Activated CD4-positive, alpha-beta T cell treated with anti-CD3 and anti-CD28 coated beads for 1 hour (primary cell): ENCODE results near the gene ANKEF1.
"Not testable (repeated sequence)": the region's sequence is repeated elsewhere in the genome, so short reads cannot be mapped to it uniquely, and the experiment has no call there.

Source experiments
- DNase-seq: peaks from one replicate; pipeline ENCODE4 v3.0.0-alpha.2; 2020

ANKEF1 gene

DNA sequence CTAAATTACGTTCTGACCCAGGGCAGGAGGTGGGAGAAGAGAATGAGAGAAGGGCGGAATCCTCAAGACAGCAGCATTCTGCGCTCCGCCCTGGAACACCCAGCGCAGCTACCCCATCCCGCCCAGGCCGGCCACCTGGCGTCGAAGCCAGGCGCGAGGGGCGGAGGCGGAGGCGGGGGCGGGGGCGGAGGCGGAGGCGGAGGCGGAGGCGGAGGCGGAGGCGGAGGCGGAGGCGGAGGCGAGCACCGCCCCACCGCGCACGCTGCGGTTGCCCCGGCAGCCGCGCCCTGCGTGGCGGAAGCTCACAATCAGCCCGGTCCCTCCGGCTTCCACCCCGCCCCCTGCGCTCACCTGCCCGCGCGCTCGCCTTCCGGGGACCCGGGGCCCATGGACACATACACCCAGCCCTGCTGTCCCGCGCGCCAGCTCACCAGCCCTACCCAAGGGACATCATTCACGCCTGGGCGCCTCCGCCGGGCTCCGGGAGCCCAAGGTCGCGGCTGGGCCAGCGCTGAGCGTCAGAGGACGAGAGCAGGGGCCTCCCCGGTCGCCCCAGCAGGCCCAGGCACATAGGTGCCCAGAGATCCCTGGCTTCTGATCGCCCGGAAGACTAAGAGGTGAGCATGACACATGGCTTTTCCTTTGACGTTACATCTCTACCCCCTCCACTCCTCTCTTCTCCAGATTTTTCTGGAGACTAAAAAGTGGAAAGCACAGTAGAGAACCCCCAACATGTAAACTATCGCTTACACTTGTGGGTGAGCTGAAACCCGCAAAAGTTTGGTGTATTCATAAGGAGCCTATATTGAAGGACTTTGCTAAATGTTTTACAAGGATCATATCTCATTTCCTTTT lies at the start of gene ANKEF1:
TSS of gene ANKEF1 (plus strand) at position 271 of the 855 bp plus-strand sequence. CDS start 3,315 bp downstream, outside the sequence.
- peak; percentile 74 for DNase-seq

DNA sequence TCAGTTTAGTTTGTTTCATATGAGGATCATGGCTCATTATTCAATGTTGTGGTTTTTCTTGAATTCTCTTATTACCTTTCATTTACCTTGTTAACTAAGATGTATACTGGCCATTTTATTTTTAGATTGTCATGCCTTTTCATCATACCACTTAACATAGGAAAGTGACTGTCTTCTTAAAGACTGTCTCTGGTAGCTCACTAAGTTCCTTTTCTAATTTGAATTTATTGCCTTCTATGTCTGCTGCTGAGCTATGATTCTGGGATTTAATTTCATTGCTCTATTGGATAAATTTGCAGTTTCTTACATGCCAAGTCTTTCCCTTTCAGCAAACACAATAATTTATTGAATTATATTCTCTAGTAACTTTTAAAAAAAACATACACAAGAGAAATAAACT lies 49.5 kb upstream of the ANKEF1 start:
- DNase-seq = no peak

DNA sequence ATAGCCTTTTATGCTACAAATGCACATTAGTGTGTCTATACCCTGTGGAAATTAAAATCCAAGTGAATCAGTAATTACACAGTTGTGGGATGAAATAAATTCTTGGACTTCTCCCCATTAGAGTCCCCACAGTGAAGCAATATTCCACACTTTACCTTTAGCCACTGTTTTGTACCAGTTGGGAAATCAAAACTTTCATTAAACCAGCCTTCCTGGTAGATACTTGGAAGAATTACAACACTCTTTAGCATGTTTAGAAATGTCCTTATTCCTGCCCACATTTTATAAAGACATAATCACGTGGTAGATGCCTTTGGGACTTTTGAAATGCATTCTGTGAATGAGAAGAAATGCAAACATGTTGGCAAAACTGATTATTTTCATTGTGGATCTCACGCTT lies 49.0 kb upstream of the ANKEF1 start:
- no peak for DNase-seq

DNA sequence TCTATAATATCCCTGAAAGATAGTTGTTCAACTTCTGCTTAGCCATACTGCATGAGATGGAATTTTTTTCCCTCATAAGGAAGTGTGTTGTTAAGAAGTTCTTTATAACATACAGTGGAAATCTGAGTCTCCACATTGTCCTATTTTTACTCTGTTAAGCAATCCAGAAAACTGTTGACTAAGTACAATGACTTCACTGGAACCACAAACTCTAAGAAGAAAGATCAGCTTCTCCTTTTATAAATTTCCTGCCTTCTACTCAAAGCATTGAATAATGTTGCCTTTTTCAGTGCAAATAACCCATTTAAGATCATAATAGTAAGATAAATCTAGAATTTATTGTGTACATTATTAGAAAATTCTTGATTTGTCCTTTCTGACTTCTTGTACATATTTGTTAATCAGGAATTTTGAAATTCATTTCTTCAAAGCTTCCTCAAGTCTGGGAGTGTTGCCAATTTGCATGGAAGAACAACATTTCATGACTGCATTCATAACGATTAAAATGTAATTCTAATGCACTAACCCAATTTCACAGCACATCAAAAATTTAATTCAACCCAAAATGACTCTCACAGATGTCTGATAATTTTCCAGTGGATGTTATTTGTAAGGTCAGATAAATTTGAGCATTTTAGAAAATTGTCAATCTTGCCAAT lies 45.6 kb upstream of the ANKEF1 start:
- no peak for DNase-seq

DNA sequence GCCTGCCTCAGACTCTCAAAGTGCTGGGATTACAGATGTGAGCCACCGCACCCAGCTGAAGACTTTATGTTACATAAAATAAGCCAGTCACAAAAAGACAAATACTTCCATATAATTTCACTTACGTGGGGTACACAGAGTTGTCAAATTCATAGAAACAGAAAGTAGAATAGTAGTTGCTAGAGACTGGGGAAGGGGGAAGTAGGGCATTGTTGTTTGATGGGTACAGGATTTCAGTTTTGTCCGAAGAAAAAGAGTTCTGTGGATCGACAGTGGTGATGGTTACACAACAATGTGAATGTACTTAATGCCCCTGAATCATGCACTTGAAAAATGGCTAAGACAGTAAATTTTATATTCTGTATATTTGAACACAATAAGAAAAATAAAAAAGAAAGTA lies 41.6 kb upstream of the ANKEF1 start:
- DNase-seq = no peak

DNA sequence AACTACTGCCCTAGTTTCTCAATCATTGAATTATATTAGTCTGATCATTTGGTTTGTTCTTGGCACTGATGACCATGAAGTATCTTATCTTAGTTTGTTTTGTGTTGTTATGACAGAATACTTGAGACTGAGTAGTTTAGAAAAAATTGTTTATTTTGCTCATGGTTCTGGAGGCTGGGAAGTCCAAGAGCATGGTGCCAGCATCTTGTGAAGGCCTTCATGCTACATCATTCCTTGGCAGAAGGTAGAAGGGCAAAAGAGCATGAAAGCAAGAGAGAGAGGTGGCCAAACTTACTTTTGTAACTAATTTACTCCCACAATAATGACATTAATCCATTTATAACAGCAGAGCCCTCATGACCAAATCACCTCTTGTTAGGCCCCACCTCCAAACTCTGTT lies 40.1 kb upstream of the ANKEF1 start:
- no peak for DNase-seq

DNA sequence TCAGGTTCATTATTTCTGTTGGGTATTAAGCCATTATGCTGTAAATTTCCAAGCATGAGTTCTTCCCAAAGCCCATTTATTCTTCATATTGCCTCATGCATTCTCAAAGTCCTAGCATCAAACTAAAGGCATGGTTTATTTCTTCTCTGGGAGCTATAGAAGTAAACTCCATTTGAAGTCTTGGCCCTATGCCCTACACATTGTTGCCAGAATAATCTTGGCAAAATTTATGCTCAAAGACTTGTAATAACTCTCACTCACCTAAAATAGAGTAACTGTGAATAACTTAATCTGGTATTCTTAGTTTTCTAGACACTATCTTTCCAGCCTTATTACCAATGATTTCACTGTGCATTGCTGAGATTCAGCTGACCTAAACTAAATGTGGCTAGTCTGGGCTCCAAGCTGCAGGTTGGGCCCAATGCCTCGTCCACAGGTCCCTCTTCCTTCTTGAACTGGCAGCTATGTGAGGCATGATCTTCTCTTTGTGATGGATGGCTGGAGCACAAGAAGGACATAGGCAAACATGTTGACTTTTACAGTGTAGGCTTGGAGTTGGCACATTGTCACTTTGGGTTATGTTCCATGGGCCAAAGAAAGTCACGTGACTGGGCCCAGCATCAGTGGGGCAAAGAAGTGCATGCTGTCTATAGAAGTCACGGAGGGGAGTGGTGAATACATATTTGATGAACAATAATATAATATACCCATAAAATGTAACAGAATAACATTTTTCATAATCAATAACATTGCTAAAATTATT lies 39.1 kb upstream of the ANKEF1 start:
- no peak for DNase-seq

DNA sequence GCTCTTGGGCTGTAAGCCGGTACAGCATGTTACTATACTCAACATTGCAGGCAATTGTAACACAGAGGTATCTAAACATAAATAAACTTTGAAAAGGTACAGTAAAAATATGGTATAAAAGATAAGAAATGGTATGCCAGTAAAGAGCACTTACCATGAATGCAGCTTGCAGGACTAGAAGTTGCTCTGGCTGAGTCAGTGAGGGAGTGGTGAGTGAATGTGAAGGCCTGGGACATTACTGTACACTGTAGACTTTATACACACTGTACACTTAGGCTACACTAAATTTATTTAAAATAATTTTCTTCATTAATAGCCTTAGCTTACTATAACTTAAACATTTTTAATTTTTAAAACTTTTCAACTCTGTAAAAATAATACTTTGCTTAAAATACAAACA lies 37.8 kb upstream of the ANKEF1 start:
- no peak for DNase-seq

DNA sequence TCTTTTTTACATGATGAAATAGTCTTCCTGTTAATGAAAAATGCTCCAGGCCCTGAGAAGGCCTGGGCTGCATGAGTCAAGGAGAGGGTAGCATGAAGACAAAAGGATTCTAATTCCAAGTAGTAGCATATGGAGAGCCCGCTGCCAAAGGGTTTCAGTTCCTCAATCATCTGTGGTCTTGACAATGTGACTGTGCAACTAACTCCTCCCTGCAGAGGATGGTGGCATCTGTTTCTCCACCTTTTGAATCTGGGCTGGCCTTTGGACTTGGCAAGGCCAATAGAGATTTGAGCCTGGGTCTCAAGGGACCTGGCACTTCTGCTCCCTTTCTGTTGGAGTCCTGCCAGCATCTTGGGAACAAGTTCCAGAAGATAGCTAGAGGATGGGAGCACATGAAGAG lies 35.1 kb upstream of the ANKEF1 start:
- DNase-seq = no peak

DNA sequence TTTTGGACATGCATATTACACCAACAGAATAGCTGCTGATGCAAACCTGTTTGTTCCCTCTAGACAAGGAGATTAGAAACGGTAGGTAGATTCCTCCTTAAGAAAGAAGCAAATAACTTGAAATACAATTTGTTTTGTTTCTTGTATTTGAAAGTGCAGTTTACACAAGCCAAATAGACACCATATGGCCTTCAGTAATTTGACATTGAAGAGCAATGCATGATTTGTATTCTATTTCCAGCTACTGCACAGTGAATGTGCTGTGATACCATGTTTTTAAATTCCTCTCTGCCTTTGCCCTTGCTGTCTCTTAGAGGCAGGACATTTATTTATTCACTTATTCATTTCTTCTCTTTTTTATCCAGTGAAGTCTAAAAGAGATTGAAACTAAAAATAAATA lies 31.9 kb upstream of the ANKEF1 start:
- DNase-seq = no peak

DNA sequence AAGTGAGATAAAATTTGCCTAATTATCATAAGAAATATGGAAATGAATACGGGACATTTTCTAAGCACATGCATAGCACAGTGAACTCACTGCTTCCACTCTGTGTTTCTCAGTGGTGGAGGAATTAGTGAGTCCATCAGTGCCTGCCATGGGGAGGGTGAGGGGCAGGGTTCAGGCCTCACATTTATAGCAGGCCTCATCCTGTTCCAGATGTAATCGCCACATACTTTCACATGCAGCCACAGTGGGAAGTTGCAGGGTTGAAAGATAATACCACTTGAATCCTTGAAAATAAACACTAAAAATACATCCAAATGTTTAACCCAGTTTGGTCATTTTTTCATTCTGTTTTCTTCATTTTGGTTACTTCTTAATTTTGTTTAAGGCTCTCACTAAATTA lies 29.9 kb upstream of the ANKEF1 start:
- DNase-seq = no peak

DNA sequence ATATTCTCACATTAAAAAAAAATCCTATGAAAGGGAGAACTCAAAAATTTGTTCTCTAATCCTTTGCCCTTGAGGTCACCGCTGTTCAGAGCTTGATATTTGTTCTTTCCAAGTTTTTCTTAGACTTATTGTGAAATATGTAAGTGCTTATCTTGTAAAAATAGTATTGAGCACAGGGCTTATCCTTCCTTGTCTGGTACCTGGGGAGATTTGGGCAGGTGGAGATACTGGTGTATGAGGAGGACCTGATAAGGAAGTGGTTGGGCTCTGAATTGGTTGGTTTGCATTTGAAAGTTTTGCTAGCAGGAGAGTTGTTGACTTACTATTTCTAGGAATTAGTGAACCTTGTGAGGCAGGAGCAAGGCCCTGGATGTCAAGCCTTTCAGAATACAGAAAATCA lies 28.9 kb upstream of the ANKEF1 start:
- no peak for DNase-seq

DNA sequence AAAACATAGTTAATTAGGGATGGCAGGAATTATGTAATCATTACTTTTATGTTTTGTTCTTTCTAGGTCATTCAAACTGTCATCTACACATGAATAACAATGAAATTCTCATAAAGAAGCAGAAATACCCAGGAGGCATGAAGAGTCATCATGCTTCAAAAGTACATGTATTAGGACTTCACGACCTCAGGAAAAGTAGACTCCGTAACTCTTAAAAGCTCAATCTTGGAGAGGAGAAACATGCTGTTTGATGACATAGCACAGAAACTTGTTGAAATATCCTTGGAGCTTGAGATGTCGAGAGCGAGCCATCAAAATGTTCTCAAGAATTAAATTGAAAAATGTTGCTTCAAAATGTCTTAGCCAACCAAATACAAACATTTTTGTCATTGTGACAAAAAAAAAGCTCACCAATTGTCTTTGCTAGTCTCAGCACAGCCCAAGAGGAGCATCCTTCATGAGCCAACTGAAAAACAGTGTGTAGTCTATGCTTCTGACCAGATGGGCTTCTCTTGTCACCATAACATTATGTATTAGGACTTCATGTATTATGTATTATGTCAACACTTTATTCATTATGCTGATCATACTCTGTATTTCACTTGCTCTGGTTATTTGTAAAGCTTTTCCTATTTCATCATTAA lies 28.2 kb upstream of the ANKEF1 start:
- no peak for DNase-seq

DNA sequence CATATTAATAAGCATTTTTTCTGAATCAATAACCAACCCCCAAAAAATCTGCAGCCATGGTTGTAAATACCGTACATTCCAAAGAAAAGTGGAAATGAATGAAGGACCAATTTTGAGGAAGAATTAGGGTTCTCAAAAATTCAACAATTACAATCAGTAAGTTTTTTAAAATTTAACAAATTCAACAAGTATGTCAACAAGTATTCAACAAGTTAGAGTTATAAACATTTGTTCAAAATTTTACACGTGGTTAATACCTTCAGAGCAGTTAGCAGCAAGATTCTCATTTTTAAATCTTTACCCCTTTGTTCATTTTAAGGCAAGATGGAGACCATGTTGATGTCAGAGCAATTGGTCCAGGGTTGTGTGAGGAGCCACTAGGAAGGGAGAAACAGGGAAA lies 27.6 kb upstream of the ANKEF1 start:
- no peak for DNase-seq

DNA sequence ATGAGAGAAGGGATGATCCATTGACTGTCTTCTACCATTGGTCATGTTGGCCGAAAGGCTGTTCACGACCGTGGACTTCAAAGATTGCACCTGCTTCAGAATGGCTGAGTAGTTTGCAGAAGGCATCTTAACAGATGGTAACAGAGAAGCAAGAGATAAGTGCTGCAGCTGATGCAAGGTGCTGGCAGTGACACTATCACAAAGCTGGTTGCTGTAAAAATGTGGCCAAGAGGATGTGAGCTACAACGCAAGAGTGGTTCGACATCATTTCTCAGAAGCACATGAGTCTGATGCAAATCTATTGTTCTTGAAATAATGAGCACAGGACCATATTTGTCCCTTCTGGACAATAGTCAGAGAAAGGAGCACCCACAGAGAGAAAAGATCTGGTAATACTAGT lies 27.0 kb upstream of the ANKEF1 start:
- no peak for DNase-seq

DNA sequence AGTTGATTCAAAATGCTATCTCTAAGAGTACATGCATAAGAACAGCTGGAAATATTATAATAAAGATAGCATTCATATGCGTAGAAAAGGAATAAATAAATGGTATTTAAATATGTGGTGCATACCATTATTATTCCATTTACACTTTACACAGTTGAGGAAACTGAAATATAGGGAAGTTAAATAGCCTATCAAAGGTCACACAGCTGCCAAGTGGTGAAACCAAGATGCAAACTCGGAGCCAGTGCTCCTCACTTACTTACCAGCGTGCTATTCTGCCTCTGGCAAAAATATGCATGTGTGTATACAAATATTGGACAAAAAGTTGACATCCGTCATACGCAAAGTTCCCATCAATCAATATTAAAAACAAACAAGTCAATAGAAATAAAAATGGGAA lies 22.3 kb upstream of the ANKEF1 start:
- DNase-seq = no peak

DNA sequence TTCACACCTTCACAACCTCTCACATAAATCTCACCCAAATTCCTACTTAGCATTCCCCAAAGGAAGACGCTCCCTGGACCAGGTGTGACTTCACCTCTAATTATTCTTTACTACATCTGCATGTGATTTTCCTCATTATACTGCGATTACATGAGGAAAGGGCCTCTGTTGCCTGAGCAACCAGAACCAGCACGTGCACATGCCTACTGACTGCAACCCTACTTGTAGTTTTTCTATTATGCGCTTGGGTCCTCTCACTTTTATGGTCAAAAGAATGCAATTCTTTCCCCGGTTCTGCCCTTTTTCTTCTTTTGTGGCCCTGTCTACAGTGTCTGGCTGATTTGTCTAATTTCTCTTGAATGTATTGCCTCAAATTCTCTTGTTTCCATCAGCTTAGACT lies 20.4 kb upstream of the ANKEF1 start:
- no peak for DNase-seq

DNA sequence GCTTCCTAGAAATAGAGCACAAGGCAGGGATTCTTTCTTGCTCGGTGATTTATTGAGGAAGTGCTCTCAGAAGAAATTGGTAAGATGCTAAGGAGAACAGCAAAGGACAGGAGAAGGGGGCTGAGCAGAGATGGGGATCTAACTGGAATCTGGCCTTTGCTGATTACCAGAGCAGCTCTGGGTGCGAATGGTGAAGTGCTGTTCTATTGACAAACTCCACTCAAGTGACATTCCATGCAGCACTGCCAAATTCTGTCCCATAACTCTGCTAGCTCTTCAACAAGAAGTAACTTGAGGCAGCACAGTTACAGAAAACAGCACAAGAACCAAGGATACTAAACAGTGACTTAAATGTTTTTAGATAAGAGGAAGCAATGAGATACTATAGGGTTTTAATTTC lies 13.8 kb upstream of the ANKEF1 start:
- no peak for DNase-seq

DNA sequence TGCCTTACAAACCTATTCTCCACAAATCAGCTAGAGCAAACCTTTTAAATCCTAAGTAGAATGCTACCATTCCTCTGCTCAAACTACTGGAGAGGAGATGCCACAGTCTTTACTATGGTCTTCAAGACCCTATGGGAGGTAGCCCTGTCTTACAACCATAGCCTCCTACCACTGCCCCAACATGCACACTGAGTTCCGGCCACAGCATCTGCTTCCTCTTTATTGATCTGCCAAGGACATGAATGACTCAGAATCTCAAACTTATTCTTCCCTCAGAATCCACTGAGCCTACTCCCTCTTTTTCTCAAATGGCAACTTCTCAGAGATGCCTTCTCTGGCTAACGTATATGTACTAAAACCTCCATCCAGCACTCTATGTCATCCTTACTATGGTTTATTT lies 12.2 kb upstream of the ANKEF1 start:
- no peak for DNase-seq

DNA sequence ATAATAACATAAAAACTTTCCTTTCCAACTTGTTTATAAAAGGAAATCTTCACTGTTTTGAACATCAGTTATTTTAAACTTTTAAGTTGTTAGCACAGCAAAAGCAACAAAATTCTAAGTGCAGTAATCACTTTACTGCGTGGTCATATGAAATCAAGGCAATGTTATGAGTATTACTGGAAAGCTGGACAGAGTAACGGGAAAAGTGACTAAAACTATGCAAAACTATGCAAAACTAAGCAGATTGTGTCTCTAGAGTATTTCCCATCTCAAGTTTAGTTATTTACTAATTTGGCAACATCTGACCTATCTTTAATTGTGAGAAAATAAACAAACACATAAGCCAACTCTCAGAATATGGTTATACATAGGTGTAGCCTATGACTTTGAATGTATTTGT lies 10.9 kb upstream of the ANKEF1 start:
- no peak for DNase-seq

DNA sequence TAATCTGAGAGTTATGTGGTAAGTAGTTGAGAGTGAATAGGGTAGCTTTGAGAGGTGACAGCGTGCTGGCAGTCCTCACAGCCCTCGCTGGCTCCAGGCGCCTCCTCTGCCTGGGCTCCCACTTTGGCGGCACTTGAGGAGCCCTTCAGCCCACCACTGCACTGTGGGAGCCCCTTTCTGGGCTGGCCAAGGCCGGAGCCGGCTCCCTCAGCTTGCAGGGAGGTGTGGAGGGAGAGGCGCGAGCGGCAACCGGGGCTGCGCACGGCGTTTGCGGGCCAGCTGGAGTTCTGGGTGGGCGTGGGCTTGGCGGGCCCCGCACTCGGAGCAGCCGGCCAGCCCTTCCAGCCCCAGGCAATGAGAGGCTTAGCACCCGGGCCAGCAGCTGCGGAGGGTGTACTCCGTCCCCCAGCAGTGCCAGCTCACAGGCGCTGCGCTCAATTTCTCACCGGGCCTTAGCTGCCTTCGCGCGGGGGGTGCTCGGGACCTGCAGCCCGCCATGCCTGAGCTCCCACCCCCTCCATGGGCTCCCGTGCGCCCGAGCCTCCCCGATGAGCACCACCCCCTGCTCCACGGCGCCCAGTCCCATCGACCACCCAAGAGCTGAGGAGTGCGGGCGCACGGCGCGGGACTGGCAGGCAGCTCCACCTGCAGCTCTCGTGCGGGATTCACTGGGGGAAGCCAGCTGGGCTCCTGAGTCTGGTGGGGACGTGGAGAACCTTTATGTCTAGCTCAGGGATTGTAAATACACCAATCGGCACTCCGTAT lies 3.2 kb upstream of the ANKEF1 start:
- DNase-seq = not testable (repeated sequence)

DNA sequence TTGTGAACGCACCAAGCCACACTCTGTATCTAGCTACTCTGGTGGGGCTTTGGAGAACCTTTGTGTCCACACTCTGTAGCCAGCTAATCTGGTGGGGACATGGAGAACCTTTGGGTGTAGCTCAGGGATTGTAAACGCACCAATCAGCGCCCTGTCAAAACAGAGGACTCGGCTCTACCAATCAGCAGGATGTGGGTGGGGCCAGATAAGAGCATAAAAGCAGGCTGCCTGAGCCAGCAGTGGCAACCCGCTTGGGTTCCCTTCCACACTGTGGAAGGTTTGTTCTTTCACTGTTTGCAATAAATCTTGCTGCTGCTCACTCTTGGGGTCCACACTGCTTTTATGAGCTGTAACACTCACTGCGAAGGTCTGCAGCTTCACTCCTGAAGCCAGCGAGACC lies 2.5 kb upstream of the ANKEF1 start:
- DNase-seq = not testable (repeated sequence)
